HG03139 (cell line): ENCODE measurements around the gene KATNAL2.
A peak's percentile ranks its signal among the peaks of the same experiment; 100 is the strongest.

Experiments used
- ATAC-seq: cut with Tn5 transposase; IDR thresholded peaks from one replicate; pipeline ENCODE4 v1.9.1; 2021; ENCODE audit not compliant: unreplicated experiment

Gene KATNAL2, protein sequence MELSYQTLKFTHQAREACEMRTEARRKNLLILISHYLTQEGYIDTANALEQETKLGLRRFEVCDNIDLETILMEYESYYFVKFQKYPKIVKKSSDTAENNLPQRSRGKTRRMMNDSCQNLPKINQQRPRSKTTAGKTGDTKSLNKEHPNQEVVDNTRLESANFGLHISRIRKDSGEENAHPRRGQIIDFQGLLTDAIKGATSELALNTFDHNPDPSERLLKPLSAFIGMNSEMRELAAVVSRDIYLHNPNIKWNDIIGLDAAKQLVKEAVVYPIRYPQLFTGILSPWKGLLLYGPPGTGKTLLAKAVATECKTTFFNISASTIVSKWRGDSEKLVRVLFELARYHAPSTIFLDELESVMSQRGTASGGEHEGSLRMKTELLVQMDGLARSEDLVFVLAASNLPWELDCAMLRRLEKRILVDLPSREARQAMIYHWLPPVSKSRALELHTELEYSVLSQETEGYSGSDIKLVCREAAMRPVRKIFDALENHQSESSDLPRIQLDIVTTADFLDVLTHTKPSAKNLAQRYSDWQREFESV

DNA sequence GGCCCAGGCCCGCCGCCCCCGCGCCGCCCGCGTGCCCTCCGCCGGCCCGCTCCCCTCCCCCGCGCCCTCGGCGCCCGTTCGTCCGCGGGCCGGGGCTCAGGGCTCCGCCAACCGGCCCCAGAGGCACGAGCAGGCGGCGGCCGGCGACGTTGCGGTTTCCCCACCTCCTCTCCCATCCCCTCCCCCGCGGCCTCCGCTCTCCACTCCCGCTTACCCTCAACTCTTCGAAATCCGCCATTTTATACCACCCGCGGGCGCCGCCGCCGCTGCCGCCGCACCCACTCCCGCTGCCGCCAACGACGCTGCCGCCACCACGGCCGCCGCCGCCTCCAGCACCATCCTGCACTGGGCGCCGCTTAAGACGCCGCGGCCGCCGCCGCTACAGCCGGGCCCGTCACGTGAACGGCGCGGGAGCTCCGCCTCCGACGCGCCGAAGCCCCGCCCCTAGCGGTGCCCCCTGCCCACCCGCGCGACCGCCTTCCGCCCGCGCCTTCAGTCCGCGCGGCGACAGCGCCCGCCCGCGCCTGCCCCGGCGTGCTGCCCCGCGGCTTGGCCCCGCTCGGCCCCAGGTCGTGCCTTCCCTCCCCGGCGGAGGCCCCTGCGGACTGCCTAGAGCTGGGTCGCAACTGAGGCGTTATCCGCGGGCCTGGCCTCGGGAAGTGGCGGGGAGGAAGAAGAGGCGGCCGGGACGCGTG lies at the start of gene KATNAL2, which contains the start of gene PIAS2:
Gene KATNAL2, plus strand, starts transcription at position 495 of the 695 bp plus-strand sequence. CDS start 29,271 bp downstream, outside the sequence.
Gene PIAS2, minus strand, starts transcription at position 400 of the 695 bp plus-strand sequence. Its CDS starts 162 bp downstream, at position 238.
- peak; percentile 78 for ATAC-seq

DNA sequence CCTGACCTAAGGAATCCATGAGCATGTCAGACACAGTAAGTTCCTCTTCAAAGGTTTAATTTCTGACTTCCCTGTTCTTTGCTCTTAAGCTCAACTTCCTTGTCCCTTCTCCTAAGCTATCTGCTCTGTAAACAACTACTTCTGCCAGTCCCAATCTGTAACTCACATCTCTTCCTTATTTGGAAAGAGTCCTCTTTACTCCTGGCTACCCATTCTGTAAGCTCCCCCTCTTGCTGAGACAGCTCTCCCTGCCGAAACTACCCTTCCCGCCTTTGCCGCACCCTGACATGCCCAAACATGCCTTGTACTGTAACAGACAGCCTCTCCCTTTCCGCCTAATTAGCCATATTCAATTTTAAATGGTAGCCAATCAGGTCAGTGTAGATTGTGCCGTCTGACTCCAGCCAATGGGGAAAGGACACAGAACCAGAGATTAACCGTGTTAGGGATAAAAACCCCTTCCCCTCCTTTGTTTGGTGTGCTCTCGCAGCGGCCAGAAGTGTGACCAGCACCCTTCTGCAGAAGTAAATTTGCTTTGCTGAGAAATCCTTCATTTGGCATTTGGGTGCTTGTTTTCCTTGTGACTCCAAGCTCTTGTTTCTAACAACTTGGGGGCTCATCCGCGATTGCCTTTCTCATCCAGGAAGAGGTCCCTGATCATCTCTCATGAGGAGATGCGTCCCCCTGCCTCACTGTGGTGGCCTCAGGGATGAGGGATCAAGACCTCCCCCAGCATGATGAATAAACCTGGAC lies 49.1 kb upstream of the KATNAL2 start:
- ATAC-seq, result no peak

DNA sequence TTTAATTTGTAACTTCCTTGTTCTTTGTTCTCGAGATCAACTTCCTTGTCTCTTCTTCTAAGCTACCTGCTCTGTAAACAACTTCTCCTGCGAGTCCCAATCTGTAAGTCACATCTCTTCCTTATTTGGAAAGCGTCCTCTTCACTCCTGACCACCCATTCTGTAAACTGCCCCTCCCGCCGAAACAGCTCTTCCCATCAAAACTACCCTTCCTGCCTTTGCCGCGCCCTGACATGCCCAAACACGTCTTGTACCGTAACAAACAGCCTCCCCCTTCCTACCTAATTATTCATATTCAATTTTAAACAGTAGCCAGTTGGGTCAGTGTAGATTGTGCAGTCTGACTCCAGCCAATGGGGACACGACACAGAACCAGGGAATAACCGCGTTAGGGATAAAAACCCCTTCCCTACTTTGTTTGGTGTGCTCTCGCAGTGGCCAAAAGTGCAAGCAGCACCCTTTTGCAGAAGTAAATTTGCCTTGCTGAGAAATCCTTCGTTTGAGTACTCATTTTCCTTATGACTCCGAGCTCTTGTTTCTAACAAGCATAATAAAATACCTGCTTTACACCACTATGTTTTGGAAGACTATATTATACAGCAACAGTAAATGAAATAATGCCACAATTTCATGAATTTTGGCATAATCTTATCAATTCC lies 39.9 kb upstream of the KATNAL2 start:
- no peak for ATAC-seq

DNA sequence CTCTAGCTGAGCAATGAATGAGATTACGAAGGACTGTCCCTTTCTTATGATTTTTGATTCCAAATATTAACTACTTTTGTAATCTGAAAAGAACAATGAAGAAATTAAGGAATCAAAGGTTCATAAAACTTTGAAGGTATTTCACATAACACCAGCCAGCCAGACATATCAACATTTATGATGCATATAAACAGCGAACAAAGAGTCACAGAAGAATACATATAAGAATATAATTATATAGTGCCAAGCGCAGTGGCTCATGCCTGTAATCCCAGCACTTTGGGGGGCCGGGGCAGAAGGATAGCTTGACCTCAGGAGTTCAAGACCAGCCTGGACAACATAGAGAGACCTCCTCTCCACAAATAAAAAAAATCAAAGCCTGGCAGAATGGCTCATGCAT lies 34.2 kb upstream of the KATNAL2 start:
- no peak for ATAC-seq

DNA sequence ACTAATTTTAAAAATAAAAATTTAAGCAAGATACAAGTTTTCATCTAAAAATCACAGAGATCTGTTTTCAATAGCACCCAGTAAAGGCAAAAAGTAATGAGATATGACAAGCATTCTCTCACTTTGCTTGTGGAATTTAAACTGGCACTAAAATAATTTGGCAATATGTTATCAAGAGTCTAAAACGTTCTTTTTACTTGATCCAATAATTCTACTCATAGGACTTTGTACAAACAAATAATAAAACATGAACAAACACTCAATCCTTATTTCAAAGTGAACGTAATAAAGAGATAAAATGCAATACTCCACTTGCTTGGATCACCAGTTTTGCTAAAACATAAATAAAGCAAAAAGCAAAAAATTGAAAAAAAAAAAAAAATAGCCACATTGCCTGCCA lies 30.5 kb upstream of the KATNAL2 start:
- ATAC-seq, result no peak

DNA sequence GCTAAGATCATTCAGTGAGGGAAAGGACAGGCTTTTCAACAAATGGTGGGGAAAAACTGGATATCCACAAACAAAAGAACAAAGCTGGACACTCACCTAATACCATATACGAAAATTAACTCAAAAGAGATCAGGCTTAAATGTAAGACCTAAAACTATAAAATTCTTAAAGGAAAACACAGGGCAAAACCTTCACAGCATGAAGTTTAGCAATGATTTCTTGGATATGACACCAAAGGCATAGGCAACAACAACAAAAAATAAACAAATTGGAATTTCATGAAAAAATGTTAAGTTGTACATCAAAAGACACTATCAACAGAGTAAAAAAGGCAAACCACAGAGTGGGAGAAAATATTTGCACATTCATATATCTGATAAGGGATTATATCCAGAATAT lies 28.4 kb upstream of the KATNAL2 start:
- ATAC-seq, result no peak

DNA sequence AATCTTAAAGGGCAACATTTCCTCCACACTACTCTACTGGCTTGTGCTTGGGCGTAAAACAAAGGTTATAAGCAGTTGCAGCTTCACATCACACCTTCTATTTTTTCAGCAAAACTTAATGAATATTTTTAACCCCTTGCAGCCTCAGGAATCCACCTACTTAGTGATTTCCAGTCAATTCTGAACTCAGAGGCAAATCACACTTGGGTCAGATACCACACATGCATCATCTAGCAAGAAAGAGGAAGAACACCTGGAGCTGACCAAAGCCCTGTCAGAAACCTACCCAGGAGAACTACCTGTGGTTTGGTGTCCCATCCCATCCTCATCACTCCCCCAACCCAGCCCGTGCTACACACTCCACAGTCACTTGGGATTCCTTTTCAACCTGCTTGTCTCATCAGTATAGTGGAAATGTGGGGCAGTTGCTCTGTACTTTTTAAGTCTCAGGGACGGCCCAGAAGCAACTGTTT lies 25.6 kb upstream of the KATNAL2 start:
- peak; percentile 83 for ATAC-seq

DNA sequence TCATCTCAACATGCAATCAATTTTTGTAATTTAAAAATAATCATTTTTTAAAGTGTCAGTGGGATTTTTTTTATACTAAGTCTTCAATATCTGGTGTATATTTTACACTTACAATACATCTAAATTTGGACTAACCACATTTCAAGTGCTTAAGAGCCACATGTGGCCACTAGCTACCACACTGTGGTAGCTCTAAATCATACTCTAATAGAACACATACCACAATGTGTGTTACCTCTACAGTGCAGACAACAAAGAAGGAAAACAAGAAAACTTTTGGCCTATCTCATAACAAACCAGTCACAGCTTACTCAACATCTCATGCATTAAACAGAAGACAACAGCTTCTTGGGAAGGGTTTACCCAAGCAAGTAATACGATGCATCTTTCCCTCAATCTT lies 24.6 kb upstream of the KATNAL2 start:
- no peak for ATAC-seq

DNA sequence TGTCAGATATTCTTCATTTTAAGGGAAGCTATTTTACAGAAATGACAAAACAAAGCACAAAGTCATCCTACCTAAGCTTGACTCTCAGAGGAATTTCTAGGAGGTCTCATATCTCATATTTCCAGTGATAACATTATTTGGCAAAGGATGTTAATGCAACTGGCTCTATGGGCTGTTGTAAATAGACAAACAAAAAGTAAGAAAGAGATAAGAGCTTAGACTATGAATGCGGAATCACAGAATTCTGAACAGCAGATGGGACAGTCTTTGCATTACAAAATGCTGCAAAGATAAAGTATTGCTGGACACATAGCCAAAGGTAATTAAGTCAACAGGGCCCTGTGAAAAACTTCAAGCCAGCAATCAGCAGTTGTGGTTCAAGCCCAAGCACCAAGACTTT lies 24.0 kb upstream of the KATNAL2 start:
- no peak for ATAC-seq

DNA sequence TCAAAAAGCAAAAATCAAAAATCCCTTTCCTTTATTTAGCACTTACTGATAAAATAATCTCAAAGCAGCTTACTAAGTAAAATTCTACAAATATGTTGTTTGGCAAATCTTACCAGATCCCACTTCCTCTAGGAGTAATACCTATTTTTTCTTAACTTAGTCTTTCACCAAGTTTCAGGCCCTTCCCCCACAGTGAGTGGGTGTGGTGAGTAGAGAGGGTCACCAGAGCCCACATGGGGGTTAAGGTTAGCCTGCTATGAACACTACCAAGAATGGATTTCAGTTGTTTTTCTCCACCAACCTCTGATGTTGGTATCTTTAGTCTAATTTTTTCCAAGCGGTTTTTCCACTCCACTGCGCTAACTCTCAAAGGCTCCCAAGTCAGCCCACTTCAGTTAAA lies 23.3 kb upstream of the KATNAL2 start:
- ATAC-seq, result no peak

DNA sequence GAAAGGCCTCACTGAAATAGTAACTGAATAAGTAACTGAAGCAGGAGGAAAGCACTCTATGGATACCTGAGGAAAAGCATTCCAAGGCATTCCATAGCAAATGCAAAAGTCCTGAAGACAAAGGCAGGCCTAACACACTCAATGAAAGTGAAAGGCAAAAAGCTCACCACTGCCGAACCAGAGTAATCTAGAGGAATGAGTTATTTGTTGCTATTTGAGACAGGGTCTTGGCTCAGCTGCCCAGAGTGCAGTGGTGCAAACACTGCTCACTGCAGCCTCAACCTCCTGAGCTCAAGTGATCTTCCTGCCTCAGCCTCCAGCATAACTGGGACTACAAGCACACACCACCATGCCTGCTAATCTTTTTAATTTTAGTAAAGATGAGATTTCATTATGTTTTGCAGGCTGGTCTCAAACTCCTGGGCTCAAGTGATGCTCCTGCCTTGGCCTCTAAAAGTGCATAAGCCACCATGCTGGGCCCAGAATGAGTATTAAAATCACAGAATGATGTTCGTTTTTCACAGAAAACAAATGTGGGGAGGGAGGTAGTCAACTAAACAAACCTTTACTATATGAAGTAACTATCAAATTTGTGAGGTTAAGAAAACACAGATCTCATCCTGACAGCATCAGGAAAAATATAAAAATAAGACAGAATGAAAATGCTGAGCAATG lies 18.0 kb upstream of the KATNAL2 start:
- ATAC-seq, result peak; percentile 68

DNA sequence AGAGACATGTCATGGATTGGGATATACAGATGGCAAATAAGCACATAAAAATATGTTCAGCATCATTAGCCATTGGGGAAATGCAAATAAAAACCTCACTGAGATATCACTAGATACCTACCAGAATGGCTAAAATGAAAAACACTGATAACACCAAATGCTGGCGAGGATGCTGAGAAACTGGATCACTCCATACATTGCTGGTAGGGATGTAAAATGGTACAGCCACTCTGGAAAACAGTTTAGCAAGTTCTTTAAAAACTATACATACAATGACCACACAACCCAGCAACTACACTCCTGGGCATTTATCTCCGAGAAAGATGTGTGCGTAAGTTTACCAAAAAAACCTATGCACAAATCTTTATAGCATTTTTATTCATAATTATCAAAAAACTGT lies 14.0 kb upstream of the KATNAL2 start:
- no peak for ATAC-seq

DNA sequence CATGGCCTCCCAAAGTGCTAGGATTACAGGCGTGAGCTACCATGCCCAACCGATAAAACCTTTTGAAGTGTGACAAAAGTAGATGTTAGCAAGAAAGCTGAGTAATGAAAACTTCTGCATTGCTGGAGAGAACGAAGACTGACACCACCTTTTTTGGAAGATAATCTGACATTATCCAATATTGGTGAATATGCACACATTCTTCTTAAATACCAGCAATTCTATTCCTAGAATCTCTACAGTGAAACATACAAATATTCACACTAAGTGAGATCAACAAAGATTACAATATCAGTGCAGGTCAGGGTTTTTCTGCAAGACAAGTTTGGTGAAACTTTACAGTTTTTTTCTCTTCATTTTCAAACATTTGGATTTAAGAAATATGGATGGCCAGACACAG lies 7.9 kb upstream of the KATNAL2 start:
- no peak for ATAC-seq

DNA sequence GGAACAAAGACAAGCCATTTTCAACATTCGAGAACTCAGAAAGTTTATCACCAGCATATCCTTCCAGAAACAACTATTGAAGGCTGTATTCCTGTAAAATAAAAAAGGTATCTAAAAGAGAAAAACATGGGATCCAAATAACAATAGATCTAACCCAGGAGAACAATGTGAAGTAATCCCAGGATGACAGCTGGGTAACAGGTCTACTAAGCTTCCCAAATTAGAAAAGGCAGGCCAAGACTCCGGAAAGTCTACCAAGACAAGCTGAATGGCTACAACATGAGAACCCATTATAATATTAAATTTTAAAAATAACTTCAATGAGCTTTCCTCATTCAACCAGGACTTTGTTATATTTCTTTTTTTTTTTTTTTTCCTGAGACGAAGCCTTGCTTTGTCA lies 6.5 kb upstream of the KATNAL2 start:
- ATAC-seq, result no peak

DNA sequence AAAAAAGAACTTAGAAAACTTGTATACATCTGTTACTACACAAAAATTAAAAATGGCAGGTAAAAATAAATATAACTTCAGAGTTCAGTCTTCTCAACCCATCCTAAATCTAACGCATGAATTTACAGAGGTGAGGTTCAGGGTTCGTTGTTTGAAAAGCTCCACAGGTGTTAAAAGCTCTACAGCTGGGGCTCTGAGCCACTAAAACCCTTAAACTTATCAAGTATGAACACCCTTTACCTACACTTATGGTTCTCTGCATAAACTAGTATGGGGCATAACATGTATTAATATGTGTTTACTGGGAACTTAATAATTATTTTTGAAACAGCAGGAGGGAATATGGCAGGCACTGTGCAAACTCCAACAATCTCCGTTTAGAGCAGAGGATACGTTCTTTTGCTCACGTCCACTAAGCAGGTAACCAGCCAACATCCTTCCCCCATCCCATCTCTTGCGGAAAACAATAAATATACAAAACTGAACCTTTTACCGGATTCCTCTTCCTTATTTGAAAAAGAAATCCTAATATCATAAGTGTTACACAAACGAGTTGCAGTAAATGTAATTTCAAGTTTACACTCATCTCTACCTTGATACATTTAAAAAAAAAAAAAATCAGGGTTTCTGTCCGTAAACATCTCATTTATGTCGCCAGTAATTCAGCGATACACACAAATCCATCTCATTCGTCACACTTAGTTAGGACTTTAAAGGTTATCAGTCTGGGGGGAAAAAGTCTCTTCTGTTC lies 1.4 kb upstream of the KATNAL2 start:
- ATAC-seq, result no peak

DNA sequence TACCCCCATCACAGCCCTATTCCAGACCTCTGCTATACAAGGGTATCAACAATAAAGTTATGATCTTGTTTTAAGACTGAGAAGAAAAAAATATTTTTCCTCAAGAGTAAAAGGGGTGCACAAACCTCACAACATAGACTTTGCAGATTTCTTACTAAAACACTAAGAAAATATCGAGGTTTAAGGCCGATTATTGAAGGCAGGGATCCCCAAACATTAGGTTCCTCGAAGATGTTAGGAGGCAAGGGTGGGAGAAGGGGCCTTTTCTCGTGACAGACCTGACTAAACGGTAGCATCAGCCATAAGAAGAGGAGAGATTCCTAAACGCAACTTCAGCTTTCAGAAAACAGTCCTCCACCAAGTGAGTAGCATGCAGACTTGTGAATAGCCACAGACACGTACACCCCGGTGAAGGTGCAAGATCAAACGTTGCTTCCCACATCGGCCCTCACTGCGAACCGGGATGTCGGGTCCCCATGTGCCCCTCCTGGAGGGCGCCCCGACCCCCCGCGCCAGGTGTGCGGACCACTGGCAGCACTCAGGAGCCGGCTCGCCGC lies 773 bp upstream of the KATNAL2 start:
- ATAC-seq, result peak; percentile 20

DNA sequence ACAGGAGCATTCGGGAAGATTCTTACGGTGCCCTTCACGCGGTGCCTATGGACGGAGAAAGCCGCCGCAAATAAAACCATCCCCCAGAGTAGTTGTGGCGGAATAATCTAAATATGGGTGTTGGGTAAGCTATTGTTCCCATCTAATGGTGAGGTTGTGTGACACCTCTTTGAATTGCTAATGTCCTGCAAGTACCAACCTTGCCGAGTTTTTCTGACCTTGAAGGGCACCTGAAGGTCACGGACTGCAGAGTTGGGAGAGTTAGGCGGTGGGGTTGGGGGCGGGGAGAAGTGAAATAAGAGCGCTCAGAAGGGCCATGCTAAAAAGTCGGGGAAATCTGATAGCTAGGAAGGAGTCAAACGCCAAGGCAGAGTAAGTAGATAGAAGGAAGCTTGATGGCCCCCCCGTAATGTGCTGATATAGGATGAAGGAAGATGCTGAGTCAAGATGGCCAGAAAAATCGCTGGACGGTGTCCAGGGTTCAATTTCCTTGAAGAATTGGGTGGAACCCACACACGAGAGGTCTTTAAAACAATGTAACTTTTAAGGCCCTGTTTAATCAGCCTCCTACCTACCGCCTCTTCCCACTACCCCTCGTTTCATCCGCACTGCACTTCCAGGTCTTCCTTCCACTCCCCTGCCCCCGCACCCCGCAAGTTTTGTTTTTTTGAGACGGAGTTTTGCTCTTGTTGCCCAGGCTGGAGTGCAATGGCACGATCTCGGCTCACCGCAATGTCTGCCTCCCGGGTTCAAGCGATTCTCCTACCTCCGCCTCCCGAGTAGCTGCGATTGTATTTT lies 600 bp downstream of the KATNAL2 start:
- ATAC-seq, result peak; percentile 4

DNA sequence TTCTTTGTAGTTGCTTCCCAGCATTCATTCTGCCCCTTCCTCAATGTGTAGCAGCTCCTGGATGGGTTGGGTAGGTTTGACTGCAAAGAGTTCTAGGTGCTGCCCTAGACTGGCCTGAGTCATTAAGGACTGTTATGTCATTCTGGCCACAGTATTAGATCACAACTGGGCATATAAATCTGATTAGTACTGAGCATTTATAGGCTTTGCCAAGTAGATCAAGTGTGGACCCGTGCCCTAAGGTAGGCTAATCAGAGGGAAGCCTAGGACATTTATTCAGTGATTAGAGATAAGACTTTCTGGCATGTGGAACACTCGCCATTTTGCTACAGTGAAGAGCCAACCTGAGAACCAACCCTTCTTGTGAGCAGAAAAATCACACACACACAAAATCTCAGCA lies 2.7 kb downstream of the KATNAL2 start:
- ATAC-seq, result no peak
